Thyroid gland (tissue), 4 donors: Measurements from ENCODE around the gene CAPN10.

Experiments used
- POLR2A ChIP-seq, 2 donors: fragments of 450-650 bp; IDR thresholded peaks; one replicate each; pipeline ENCODE4 v1.6.1; 2017; ENCODE audit warnings: antibody characterized with exemption in 2 of 2, mild to moderate bottlenecking in 2 of 2, moderate library complexity in 1 of 2
- TF ChIP-seq, protein P1 (sequence below), 6 experiments: fragments of 200-600 bp in 3 of 6; fragments of 450-650 bp in 3 of 6; sonication (generic) in 3 of 6; IDR thresholded peaks; one replicate each; pipeline ENCODE4 v1.5.1; 2016 to 2019; ENCODE audit warnings: antibody characterized with exemption in 6 of 6, mild to moderate bottlenecking in 2 of 6, inconsistent platforms in 1 of 6, moderate library complexity in 1 of 6

DNA sequence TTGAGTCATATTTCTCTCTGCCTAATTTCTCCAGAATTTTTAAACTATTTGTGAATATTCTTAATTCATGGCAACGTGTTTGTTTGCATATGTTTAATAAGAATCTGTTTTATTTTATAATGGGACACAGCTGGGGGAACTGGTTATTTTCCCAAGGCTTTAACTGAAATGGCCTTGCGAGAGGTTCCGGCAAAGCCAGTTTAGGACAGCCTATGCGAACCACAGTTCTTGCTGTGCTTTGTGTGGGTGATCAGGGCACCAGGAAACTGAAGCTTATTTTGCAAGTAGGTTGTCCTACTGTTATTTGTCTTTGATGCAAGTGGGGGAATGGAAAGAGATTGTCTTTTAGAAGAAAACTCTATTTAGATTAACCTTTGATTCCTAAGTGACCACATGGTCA, 35.2 kb upstream of the CAPN10 start:
- TF ChIP-seq, protein P1, sequence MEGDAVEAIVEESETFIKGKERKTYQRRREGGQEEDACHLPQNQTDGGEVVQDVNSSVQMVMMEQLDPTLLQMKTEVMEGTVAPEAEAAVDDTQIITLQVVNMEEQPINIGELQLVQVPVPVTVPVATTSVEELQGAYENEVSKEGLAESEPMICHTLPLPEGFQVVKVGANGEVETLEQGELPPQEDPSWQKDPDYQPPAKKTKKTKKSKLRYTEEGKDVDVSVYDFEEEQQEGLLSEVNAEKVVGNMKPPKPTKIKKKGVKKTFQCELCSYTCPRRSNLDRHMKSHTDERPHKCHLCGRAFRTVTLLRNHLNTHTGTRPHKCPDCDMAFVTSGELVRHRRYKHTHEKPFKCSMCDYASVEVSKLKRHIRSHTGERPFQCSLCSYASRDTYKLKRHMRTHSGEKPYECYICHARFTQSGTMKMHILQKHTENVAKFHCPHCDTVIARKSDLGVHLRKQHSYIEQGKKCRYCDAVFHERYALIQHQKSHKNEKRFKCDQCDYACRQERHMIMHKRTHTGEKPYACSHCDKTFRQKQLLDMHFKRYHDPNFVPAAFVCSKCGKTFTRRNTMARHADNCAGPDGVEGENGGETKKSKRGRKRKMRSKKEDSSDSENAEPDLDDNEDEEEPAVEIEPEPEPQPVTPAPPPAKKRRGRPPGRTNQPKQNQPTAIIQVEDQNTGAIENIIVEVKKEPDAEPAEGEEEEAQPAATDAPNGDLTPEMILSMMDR (IDR thresholded peaks at IDR 0.05): no peak
- TF ChIP-seq POLR2A (IDR thresholded peaks at IDR 0.05): no peak
